HG03571 (cell line): ENCODE data around the gene NOL4L.
"Not testable (repeated sequence)": the region's sequence is repeated elsewhere in the genome, so short reads cannot be mapped to it uniquely, and the experiment has no call there.

Experiments used
- ATAC-seq: cut with Tn5 transposase; IDR thresholded peaks from one replicate; pipeline ENCODE4 v1.9.1; 2021; ENCODE audit not compliant: unreplicated experiment

The NOL4L gene

GRCh38 chr20:32474717-32474966 is 110.5 kb downstream of the NOL4L start:
- ATAC-seq = no peak

GRCh38 chr20:32474009-32474716 is 111.0 kb downstream of the NOL4L start:
- ATAC-seq = no peak

GRCh38 chr20:32473231-32474008 is 111.7 kb downstream of the NOL4L start:
- ATAC-seq = no peak

- ATAC-seq = no peak
Measured at GRCh38 chr20:32472581-32473207, 112.4 kb downstream of the NOL4L start.

- no peak for ATAC-seq
Measured at GRCh38 chr20:32470940-32471339, 114.2 kb downstream of the NOL4L start.

- ATAC-seq = no peak
Measured at GRCh38 chr20:32470025-32470861, 114.9 kb downstream of the NOL4L start.

- ATAC-seq = no peak
Measured at GRCh38 chr20:32468860-32469259, 116.3 kb downstream of the NOL4L start.

GRCh38 chr20:32468313-32468640 is 116.9 kb downstream of the NOL4L start:
- no peak for ATAC-seq

GRCh38 chr20:32467506-32468312 is 117.4 kb downstream of the NOL4L start:
- no peak for ATAC-seq

GRCh38 chr20:32466739-32467505 is 118.2 kb downstream of the NOL4L start:
- no peak for ATAC-seq

- not testable (repeated sequence) for ATAC-seq
Measured at GRCh38 chr20:32465901-32466675, 119.0 kb downstream of the NOL4L start.

GRCh38 chr20:32465092-32465900 is 119.8 kb downstream of the NOL4L start:
- no peak for ATAC-seq

GRCh38 chr20:32464401-32465091 is 120.6 kb downstream of the NOL4L start:
- no peak for ATAC-seq

- no peak for ATAC-seq
Measured at GRCh38 chr20:32463642-32464400, 121.3 kb downstream of the NOL4L start.

- no peak for ATAC-seq
Measured at GRCh38 chr20:32462900-32463641, 122.1 kb downstream of the NOL4L start.

- ATAC-seq = no peak
Measured at GRCh38 chr20:32461836-32462600, 123.1 kb downstream of the NOL4L start.
